ENCODE data around the gene PLCH1. TPM values are rescaled to one million over a fixed set of nuclear protein-coding genes. Genes with fewer than 3 reads are reported as not detected.

PLCH1 gene
- total and polyA plus RNA-seq, 2 experiments from 2014 or later, result 8.1 to 25.3 TPM

DNA sequence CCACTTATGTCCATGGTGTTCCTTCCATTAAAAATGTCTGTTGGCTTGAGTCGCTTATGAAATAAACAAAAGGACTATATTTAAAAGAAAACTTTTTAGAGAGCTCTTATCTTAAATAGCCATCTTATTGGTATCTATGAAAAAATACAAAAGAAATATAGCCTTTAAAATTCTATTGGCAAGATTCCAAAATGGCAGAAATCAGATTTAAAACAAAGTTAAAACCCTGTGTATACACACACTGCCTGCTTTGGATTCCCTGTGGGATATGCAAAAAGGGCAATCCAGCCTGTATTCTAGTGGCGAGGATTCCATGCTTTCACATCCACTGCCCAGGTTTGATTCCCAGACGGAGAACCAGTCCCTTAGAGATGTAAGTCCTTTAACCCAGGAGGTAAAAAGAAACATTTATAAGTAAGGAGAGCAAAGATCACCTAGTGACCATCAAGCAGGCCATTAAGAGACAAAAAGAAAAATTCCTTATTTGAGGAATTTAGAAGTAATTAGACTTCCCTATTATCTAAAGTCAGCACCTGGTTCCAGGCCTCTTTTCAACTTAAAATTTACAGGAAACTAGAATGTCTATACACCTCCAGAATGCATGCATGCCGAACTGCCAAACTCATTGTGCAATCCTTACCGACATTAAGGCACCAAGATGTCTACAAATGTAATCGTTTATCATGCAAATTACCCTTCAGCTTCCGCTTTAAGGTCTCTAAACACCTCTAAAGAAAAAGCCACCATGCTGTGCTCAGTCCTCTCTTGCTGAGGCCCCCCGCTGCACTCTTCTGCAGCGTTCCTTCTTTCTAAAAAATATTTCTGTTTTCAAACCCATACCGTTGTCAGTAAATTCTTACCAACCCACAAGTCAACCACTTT is 381.8 kb downstream of the PLCH1 start:
- no peak for TF ChIP-seq EZH2 (IDR thresholded peaks at IDR 0.05; ENCODE audit: low read depth, unreplicated experiment)
- TF ChIP-seq, protein P1, sequence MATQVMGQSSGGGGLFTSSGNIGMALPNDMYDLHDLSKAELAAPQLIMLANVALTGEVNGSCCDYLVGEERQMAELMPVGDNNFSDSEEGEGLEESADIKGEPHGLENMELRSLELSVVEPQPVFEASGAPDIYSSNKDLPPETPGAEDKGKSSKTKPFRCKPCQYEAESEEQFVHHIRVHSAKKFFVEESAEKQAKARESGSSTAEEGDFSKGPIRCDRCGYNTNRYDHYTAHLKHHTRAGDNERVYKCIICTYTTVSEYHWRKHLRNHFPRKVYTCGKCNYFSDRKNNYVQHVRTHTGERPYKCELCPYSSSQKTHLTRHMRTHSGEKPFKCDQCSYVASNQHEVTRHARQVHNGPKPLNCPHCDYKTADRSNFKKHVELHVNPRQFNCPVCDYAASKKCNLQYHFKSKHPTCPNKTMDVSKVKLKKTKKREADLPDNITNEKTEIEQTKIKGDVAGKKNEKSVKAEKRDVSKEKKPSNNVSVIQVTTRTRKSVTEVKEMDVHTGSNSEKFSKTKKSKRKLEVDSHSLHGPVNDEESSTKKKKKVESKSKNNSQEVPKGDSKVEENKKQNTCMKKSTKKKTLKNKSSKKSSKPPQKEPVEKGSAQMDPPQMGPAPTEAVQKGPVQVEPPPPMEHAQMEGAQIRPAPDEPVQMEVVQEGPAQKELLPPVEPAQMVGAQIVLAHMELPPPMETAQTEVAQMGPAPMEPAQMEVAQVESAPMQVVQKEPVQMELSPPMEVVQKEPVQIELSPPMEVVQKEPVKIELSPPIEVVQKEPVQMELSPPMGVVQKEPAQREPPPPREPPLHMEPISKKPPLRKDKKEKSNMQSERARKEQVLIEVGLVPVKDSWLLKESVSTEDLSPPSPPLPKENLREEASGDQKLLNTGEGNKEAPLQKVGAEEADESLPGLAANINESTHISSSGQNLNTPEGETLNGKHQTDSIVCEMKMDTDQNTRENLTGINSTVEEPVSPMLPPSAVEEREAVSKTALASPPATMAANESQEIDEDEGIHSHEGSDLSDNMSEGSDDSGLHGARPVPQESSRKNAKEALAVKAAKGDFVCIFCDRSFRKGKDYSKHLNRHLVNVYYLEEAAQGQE (IDR thresholded peaks at IDR 0.05; ENCODE audit: unreplicated experiment), result no peak
- peak; percentile 99 for TF ChIP-seq NANOG (IDR thresholded peaks at IDR 0.05; ENCODE audit: borderline replicate concordance)
- no peak for TF ChIP-seq EZH2phosphoT487 (IDR thresholded peaks at IDR 0.05; ENCODE audit: unreplicated experiment)
- TF ChIP-seq CREB1 (CRISPR knock-in tag; IDR thresholded peaks at IDR 0.05; ENCODE audit: low read depth), result peak; percentile 27
- TF ChIP-seq POLR2AphosphoS5 (IDR thresholded peaks at IDR 0.05; ENCODE audit: low read depth), result peak; percentile 79
- no peak for TF ChIP-seq ZNF331 (CRISPR knock-in tag; IDR thresholded peaks at IDR 0.05; ENCODE audit: low read depth)
- TF ChIP-seq, protein P2, sequence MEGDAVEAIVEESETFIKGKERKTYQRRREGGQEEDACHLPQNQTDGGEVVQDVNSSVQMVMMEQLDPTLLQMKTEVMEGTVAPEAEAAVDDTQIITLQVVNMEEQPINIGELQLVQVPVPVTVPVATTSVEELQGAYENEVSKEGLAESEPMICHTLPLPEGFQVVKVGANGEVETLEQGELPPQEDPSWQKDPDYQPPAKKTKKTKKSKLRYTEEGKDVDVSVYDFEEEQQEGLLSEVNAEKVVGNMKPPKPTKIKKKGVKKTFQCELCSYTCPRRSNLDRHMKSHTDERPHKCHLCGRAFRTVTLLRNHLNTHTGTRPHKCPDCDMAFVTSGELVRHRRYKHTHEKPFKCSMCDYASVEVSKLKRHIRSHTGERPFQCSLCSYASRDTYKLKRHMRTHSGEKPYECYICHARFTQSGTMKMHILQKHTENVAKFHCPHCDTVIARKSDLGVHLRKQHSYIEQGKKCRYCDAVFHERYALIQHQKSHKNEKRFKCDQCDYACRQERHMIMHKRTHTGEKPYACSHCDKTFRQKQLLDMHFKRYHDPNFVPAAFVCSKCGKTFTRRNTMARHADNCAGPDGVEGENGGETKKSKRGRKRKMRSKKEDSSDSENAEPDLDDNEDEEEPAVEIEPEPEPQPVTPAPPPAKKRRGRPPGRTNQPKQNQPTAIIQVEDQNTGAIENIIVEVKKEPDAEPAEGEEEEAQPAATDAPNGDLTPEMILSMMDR (conservative IDR thresholded peaks at IDR 0.05; ENCODE audit: low read depth in 2 of 2), result no peak
- no peak for TF ChIP-seq ZNF114 (CRISPR knock-in tag; IDR thresholded peaks at IDR 0.05)
- peak; percentile 84 for TF ChIP-seq ETS1 (IDR thresholded peaks at IDR 0.05)
- 0 out of 2 replicates have a peak, but pooled peaks have one; percentile 11 for TF ChIP-seq ZNF462 (CRISPR knock-in tag; IDR thresholded peaks at IDR 0.05)
- no peak for TF ChIP-seq JUNB (IDR thresholded peaks at IDR 0.05; ENCODE audit: unreplicated experiment)
- no peak for TF ChIP-seq STAT1 (IDR thresholded peaks at IDR 0.05; ENCODE audit: unreplicated experiment)
- H3K4me2 ChIP-seq, result peak overlapping the region; percentile 15
- H3K9me2 ChIP-seq (ENCODE audit: insufficient read depth), result no peaks in the 10 kb centered on the region; the same call in 1 of the 2 replicates
- peaks cover 64% of the 10 kb centered on the region for H3K4me1 ChIP-seq (ENCODE audit: insufficient read depth)
- peak overlapping the region; percentile 75 for H3K27ac ChIP-seq (ENCODE audit: low read depth)
- peak overlapping the region; percentile 89 for H3K27ac Mint-ChIP-seq
- H3K79me2 ChIP-seq (replicated peaks; ENCODE audit: insufficient read depth), result no peaks in the 10 kb centered on the region
- DNase-seq (ENCODE audit: low spot score) (peak; percentile 99), ATAC-seq (peak; percentile 86)
- H3K9me3 Mint-ChIP-seq, result peaks cover 21% of the 10 kb centered on the region; the same call in 2 of the 3 replicates
- H3K4me3 ChIP-seq, result peak overlapping the region; percentile 2; the same call in 1 of the 2 replicates
- H3K4me3 Mint-ChIP-seq, result peak overlapping the region; percentile 35; the same call in 1 of the 3 replicates
- H3F3A ChIP-seq (replicated peaks; ENCODE audit: low read depth), result no peaks in the 10 kb centered on the region
- no peaks in the 10 kb centered on the region for H3K27me3 ChIP-seq (ENCODE audit: insufficient read depth)
- no peak overlapping the region for H2AFZ ChIP-seq
- no peaks in the 10 kb centered on the region for H3K36me3 ChIP-seq (ENCODE audit: insufficient read depth)
- no peaks in the 10 kb centered on the region for H4K20me1 ChIP-seq (replicated peaks; ENCODE audit: insufficient read depth)
- H3K4me1 Mint-ChIP-seq, result peaks cover 73% of the 10 kb centered on the region
- H3K27me3 Mint-ChIP-seq (ENCODE audit: insufficient read depth, low read depth, poor library complexity), result peaks cover 15% of the 10 kb centered on the region
- peaks cover 39% of the 10 kb centered on the region for H3K36me3 Mint-ChIP-seq (ENCODE audit: low read depth)
